HEK293 (cell line): ENCODE measurements around the gene VPS9D1.

Experiments
- ATF2 ChIP-seq: fragments of 450-650 bp; formaldehyde crosslinking; IDR thresholded peaks from 2 replicates; pipeline ENCODE4 v1.5.1; 2016; ENCODE audit warnings: missing biosample characterization, missing genetic modification characterization, low read depth
- GLIS1 ChIP-seq: fragments of 450-650 bp; formaldehyde crosslinking; IDR thresholded peaks from 2 replicates; pipeline ENCODE4 v1.5.1; 2016; ENCODE audit warnings: missing biosample characterization, missing genetic modification characterization
- KLF1 ChIP-seq: fragments of 450-650 bp; formaldehyde crosslinking; IDR thresholded peaks from 2 replicates; pipeline ENCODE4 v1.5.1; 2016; ENCODE audit warnings: missing biosample characterization, missing genetic modification characterization
- KLF9 ChIP-seq: fragments of 450-650 bp; formaldehyde crosslinking; IDR thresholded peaks from 2 replicates; pipeline ENCODE4 v1.5.1; 2016; ENCODE audit warnings: missing biosample characterization, missing genetic modification characterization, low read depth
- MEIS1 ChIP-seq: sonication (generic); formaldehyde crosslinking; IDR thresholded peaks from 2 replicates; pipeline ENCODE4 v1.8.1; 2022; ENCODE audit warnings: missing genetic modification reagents, mild to moderate bottlenecking, borderline replicate concordance
- OSR2 ChIP-seq: fragments of 450-650 bp; formaldehyde crosslinking; IDR thresholded peaks from 2 replicates; pipeline ENCODE4 v1.5.1; 2016; ENCODE audit warnings: missing biosample characterization, missing genetic modification characterization
- OVOL3 ChIP-seq: fragments of 450-650 bp; formaldehyde crosslinking; IDR thresholded peaks from 2 replicates; pipeline ENCODE4 v1.5.1; 2016; ENCODE audit warnings: missing biosample characterization, missing genetic modification characterization
- SETDB1 ChIP-seq: IDR thresholded peaks from one replicate; pipeline ENCODE4 v1.6.1; 2017; ENCODE audit warnings: mild to moderate bottlenecking, low read length, moderate library complexity, mixed read lengths; ENCODE audit not compliant: insufficient read length
- ZBTB6 ChIP-seq: fragments of 450-650 bp; formaldehyde crosslinking; IDR thresholded peaks from 2 replicates; pipeline ENCODE4 v1.5.1; 2017; ENCODE audit warnings: missing biosample characterization, missing genetic modification characterization
- ZNF146 ChIP-seq: fragments of 450-650 bp; formaldehyde crosslinking; IDR thresholded peaks from 2 replicates; pipeline ENCODE4 v1.5.1; 2016; ENCODE audit warnings: missing biosample characterization, missing genetic modification characterization
- ZNF174 ChIP-seq: fragments of 450-650 bp; formaldehyde crosslinking; IDR thresholded peaks from 2 replicates; pipeline ENCODE4 v1.5.0; 2017; ENCODE audit warnings: missing biosample characterization, mild to moderate bottlenecking, missing genetic modification characterization
- ZNF175 ChIP-seq: fragments of 450-650 bp; formaldehyde crosslinking; IDR thresholded peaks from 2 replicates; pipeline ENCODE4 v1.5.1; 2016; ENCODE audit warnings: missing biosample characterization, missing genetic modification characterization
- ZNF221 ChIP-seq: fragments of 450-650 bp; formaldehyde crosslinking; IDR thresholded peaks from 2 replicates; pipeline ENCODE4 v1.5.1; 2017; ENCODE audit warnings: missing biosample characterization, missing genetic modification characterization, borderline replicate concordance
- ZNF274 ChIP-seq, 2 experiments: fragments of 200-500 bp in 1 of 2; fragments of 450-650 bp in 1 of 2; sonication (Bioruptor generic) in 1 of 2; formaldehyde crosslinking in 1 of 2; IDR thresholded peaks; 2 replicates each; pipeline versions ENCODE4 v1.5.1 to v1.6.1; 2014 to 2016; ENCODE audit warnings: borderline replicate concordance in 1 of 2, inconsistent platforms in 1 of 2, low read length in 1 of 2, missing biosample characterization in 1 of 2, missing genetic modification characterization in 1 of 2
- ZNF292 ChIP-seq: fragments of 450-650 bp; formaldehyde crosslinking; IDR thresholded peaks from 2 replicates; pipeline ENCODE4 v1.5.1; 2016; ENCODE audit warnings: low read depth, missing biosample characterization, missing genetic modification characterization, borderline replicate concordance
- ZNF366 ChIP-seq: fragments of 450-650 bp; formaldehyde crosslinking; conservative IDR thresholded peaks from 2 replicates; pipeline ENCODE4 v1.5.1; 2016; ENCODE audit warnings: missing biosample characterization, missing genetic modification characterization
- ZNF394 ChIP-seq: fragments of 450-650 bp; formaldehyde crosslinking; IDR thresholded peaks from 2 replicates; pipeline ENCODE4 v1.5.1; 2016; ENCODE audit warnings: missing biosample characterization, missing genetic modification characterization, mild to moderate bottlenecking, moderate library complexity, borderline replicate concordance
- ZNF416 ChIP-seq: fragments of 450-650 bp; formaldehyde crosslinking; IDR thresholded peaks from 2 replicates; pipeline ENCODE4 v1.5.1; 2016; ENCODE audit warnings: missing biosample characterization, missing genetic modification characterization
- ZNF510 ChIP-seq: fragments of 450-650 bp; formaldehyde crosslinking; IDR thresholded peaks from 2 replicates; pipeline ENCODE4 v1.5.1; 2018; ENCODE audit warnings: mild to moderate bottlenecking, missing genetic modification characterization, missing biosample characterization; ENCODE audit not compliant: insufficient replicate concordance
- ZNF529 ChIP-seq: fragments of 450-650 bp; formaldehyde crosslinking; IDR thresholded peaks from 2 replicates; pipeline ENCODE4 v1.5.1; 2017; ENCODE audit warnings: missing genetic modification characterization, missing biosample characterization; ENCODE audit not compliant: insufficient replicate concordance
- ZNF530 ChIP-seq: fragments of 450-650 bp; formaldehyde crosslinking; IDR thresholded peaks from 2 replicates; pipeline ENCODE4 v1.5.1; 2016; ENCODE audit warnings: low read depth, missing biosample characterization, missing genetic modification characterization
- ZNF560 ChIP-seq: fragments of 450-650 bp; formaldehyde crosslinking; IDR thresholded peaks from 2 replicates; pipeline ENCODE4 v1.5.1; 2017; ENCODE audit warnings: missing biosample characterization, missing genetic modification characterization, borderline replicate concordance
- ZNF623 ChIP-seq: fragments of 450-650 bp; formaldehyde crosslinking; IDR thresholded peaks from 2 replicates; pipeline ENCODE4 v1.5.1; 2016; ENCODE audit warnings: missing biosample characterization, missing genetic modification characterization
- ZNF626 ChIP-seq: fragments of 450-650 bp; sonication (Bioruptor Pico); formaldehyde crosslinking; IDR thresholded peaks from 2 replicates; pipeline ENCODE4 v1.5.1; 2018; ENCODE audit warnings: missing biosample characterization, missing genetic modification characterization, inconsistent platforms
- ZNF677 ChIP-seq: fragments of 450-650 bp; IDR thresholded peaks from 2 replicates; pipeline ENCODE4 v1.5.0; 2018; ENCODE audit warnings: missing biosample characterization, mild to moderate bottlenecking, missing genetic modification characterization, moderate library complexity
- ZNF768 ChIP-seq: fragments of 450-650 bp; formaldehyde crosslinking; IDR thresholded peaks from 2 replicates; pipeline ENCODE4 v1.5.1; 2018; ENCODE audit warnings: missing biosample characterization, mild to moderate bottlenecking, missing genetic modification characterization
- ZNF785 ChIP-seq: fragments of 450-650 bp; formaldehyde crosslinking; IDR thresholded peaks from 2 replicates; pipeline ENCODE4 v1.5.1; 2016; ENCODE audit warnings: missing biosample characterization, missing genetic modification characterization
- ZNF843 ChIP-seq: fragments of 450-650 bp; formaldehyde crosslinking; IDR thresholded peaks from 2 replicates; pipeline ENCODE4 v1.5.1; 2016; ENCODE audit warnings: missing biosample characterization, missing genetic modification characterization
- ZXDB ChIP-seq: fragments of 450-650 bp; formaldehyde crosslinking; IDR thresholded peaks from 2 replicates; pipeline ENCODE4 v1.5.1; 2016; ENCODE audit warnings: missing biosample characterization, missing genetic modification characterization
- TF ChIP-seq, protein P1 (sequence below): fragments of 450-650 bp; formaldehyde crosslinking; IDR thresholded peaks from 2 replicates; pipeline ENCODE4 v1.5.1; 2016; ENCODE audit warnings: missing biosample characterization, missing genetic modification characterization
- TF ChIP-seq, protein P2 (sequence below): sonication (generic); formaldehyde crosslinking; IDR thresholded peaks from 2 replicates; pipeline ENCODE4 v1.8.1; 2022; ENCODE audit warnings: mild to moderate bottlenecking, moderate library complexity, missing genetic modification reagents
- TF ChIP-seq, protein P3 (sequence below): IDR thresholded peaks from 2 replicates; pipeline ENCODE4 v1.6.1; 2011; ENCODE audit warnings: mild to moderate bottlenecking, low read depth, low read length, borderline replicate concordance
- TF ChIP-seq, protein P4 (sequence below): fragments of 450-650 bp; formaldehyde crosslinking; IDR thresholded peaks from 2 replicates; pipeline ENCODE4 v1.5.1; 2017; ENCODE audit warnings: missing biosample characterization, missing genetic modification characterization

Gene VPS9D1

GRCh38 chr16:89686520-89687091 lies 34.1 kb downstream of the VPS9D1 start, which contains the start of gene CDK10 (continued):
- TF ChIP-seq ZNF221 (tag by site-specific recombination) (no peak), ZNF785 (tag by site-specific recombination) (no peak), ZNF174 (tag by site-specific recombination) (no peak), ZNF366 (tag by site-specific recombination) (no peak), SETDB1 (no peak), MEIS1 (no peak), ZNF292 (no peak), ZNF416 (tag by site-specific recombination) (no peak), OSR2 (no peak), ZNF843 (tag by site-specific recombination) (no peak), ZNF677 (tag by site-specific recombination) (no peak), ZNF530 (tag by site-specific recombination) (no peak), ZNF529 (tag by site-specific recombination) (no peak), KLF9 (peak; percentile 67), ZNF623 (tag by site-specific recombination) (no peak), ATF2 (tag by site-specific recombination) (no peak), ZNF175 (tag by site-specific recombination) (no peak), ZNF510 (tag by site-specific recombination) (no peak), OVOL3 (tag by site-specific recombination) (no peak), KLF1 (no peak; the same call in 1 of the 2 replicates), ZNF394 (no peak), ZNF146 (tag by site-specific recombination) (no peak), ZNF560 (no peak), ZBTB6 (tag by site-specific recombination) (0 out of 2 replicates have a peak, but pooled peaks have one; percentile 24), ZXDB (tag by site-specific recombination) (peak; percentile 93), GLIS1 (tag by site-specific recombination) (0 out of 2 replicates have a peak, but pooled peaks have one; percentile 14), ZNF768 (no peak), ZNF274 (IDR thresholded peaks at IDR 0.05; ENCODE audit: low read length) (no peak), ZNF274 (tag by site-specific recombination; IDR thresholded peaks at IDR 0.05; ENCODE audit: borderline replicate concordance) (no peak), ZNF626 (tag by site-specific recombination) (no peak)
- TF ChIP-seq, protein P1, sequence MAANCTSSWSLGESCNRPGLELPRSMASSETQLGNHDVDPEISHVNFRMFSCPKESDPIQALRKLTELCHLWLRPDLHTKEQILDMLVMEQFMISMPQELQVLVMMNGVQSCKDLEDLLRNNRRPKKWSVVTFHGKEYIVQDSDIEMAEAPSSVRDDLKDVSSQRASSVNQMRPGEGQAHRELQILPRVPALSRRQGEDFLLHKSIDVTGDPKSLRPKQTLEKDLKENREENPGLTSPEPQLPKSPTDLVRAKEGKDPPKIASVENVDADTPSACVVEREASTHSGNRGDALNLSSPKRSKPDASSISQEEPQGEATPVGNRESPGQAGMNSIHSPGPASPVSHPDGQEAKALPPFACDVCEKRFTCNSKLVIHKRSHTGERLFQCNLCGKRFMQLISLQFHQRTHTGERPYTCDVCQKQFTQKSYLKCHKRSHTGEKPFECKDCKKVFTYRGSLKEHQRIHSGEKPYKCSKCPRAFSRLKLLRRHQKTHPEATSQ = no peak
- TF ChIP-seq, protein P2, sequence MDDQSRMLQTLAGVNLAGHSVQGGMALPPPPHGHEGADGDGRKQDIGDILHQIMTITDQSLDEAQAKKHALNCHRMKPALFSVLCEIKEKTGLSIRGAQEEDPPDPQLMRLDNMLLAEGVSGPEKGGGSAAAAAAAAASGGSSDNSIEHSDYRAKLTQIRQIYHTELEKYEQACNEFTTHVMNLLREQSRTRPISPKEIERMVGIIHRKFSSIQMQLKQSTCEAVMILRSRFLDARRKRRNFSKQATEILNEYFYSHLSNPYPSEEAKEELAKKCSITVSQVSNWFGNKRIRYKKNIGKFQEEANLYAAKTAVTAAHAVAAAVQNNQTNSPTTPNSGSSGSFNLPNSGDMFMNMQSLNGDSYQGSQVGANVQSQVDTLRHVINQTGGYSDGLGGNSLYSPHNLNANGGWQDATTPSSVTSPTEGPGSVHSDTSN (CRISPR knock-in tag) = no peak
- TF ChIP-seq, protein P3, sequence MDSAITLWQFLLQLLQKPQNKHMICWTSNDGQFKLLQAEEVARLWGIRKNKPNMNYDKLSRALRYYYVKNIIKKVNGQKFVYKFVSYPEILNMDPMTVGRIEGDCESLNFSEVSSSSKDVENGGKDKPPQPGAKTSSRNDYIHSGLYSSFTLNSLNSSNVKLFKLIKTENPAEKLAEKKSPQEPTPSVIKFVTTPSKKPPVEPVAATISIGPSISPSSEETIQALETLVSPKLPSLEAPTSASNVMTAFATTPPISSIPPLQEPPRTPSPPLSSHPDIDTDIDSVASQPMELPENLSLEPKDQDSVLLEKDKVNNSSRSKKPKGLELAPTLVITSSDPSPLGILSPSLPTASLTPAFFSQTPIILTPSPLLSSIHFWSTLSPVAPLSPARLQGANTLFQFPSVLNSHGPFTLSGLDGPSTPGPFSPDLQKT = no peak
- TF ChIP-seq, protein P4, sequence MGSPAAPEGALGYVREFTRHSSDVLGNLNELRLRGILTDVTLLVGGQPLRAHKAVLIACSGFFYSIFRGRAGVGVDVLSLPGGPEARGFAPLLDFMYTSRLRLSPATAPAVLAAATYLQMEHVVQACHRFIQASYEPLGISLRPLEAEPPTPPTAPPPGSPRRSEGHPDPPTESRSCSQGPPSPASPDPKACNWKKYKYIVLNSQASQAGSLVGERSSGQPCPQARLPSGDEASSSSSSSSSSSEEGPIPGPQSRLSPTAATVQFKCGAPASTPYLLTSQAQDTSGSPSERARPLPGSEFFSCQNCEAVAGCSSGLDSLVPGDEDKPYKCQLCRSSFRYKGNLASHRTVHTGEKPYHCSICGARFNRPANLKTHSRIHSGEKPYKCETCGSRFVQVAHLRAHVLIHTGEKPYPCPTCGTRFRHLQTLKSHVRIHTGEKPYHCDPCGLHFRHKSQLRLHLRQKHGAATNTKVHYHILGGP (tag by site-specific recombination) = no peak
